PC-9 (cell line): ENCODE data around the gene MARCHF2. TPM values are rescaled to one million over a fixed set of nuclear protein-coding genes. Genes with fewer than 3 reads are reported as not detected.
A peak's percentile ranks its signal among the peaks of the same experiment; 100 is the strongest.

Experiments used
- BruUV-seq: library from RNA; stranded (reverse); fragments of 400-500 nt; replicated peaks from 2 replicates; lab custom pipeline; 2021; lab: Mats Ljungman, UMichigan
- CTCF ChIA-PET: fragments of 300-600 bp; sonication (Branson Sonifier 250); formaldehyde crosslinking; loops from one replicate; lab custom pipeline; 2022; ENCODE audit warnings: antibody characterized with exemption; lab: Charles Lee
- POLR2A ChIA-PET: fragments of 300-600 bp; sonication (Branson Sonifier 250); formaldehyde crosslinking; loops from one replicate; lab custom pipeline; 2022; ENCODE audit warnings: antibody characterized with exemption; ENCODE audit not compliant: unreplicated experiment; lab: Charles Lee
- DNase-seq, 2 experiments: peaks; one replicate each; pipeline versions ENCODE4 v3.0.0 to v3.0.0-alpha.2; 2015 to 2022; ENCODE audit warnings: mixed read lengths in 1 of 2
- H2AFZ ChIP-seq: fragments of 200-600 bp; sonication (generic); 2 replicates; pipeline ENCODE4 v1.8.1; 2017; ENCODE audit warnings: antibody characterized with exemption
- H3F3A ChIP-seq: fragments of 200-600 bp; sonication (generic); 2 replicates; pipeline ENCODE4 v1.8.1; 2017; ENCODE audit warnings: antibody characterized with exemption, mild to moderate bottlenecking, low read depth; ENCODE audit not compliant: insufficient read depth
- H3K27ac ChIP-seq: fragments of 200-600 bp; sonication (generic); 2 replicates; pipeline ENCODE4 v1.6.1; 2016; ENCODE audit warnings: mixed run types
- H3K27me3 ChIP-seq: fragments of 200-600 bp; sonication (generic); 2 replicates; pipeline ENCODE4 v1.6.1; 2016; ENCODE audit warnings: low read depth, mixed run types; ENCODE audit not compliant: insufficient read depth
- H3K36me3 ChIP-seq: fragments of 200-600 bp; sonication (generic); 2 replicates; pipeline ENCODE4 v1.6.1; 2016; ENCODE audit warnings: low read depth, mixed run types
- H3K4me1 ChIP-seq: fragments of 200-600 bp; sonication (generic); replicated peaks from 2 replicates; pipeline ENCODE4 v1.6.1; 2016; ENCODE audit warnings: mixed run types; ENCODE audit not compliant: insufficient read depth
- H3K4me2 ChIP-seq: fragments of 200-600 bp; sonication (generic); 2 replicates; pipeline ENCODE4 v1.6.1; 2017; ENCODE audit warnings: mixed run types
- H3K4me3 ChIP-seq: fragments of 200-600 bp; sonication (generic); 2 replicates; pipeline ENCODE4 v1.6.1; 2016; ENCODE audit warnings: mixed run types
- H3K79me2 ChIP-seq: fragments of 200-600 bp; sonication (generic); 2 replicates; pipeline ENCODE4 v1.6.1; 2017; ENCODE audit warnings: low read depth, mixed run types
- H3K9me2 ChIP-seq: fragments of 200-600 bp; sonication (generic); 2 replicates; pipeline ENCODE4 v1.8.1; 2017; ENCODE audit warnings: mild to moderate bottlenecking; ENCODE audit not compliant: insufficient read depth
- H3K9me3 ChIP-seq: fragments of 200-600 bp; sonication (generic); 2 replicates; pipeline ENCODE4 v1.8.1; 2016; ENCODE audit warnings: low read depth; ENCODE audit not compliant: insufficient read depth
- H4K20me1 ChIP-seq: fragments of 200-600 bp; sonication (generic); 2 replicates; pipeline ENCODE4 v1.8.1; 2017; ENCODE audit not compliant: insufficient read depth
- CTCF ChIP-seq: fragments of 200-600 bp; sonication (generic); conservative IDR thresholded peaks from 2 replicates; pipeline ENCODE4 v1.6.1; 2017; ENCODE audit warnings: mixed run types, antibody characterized with exemption, mild to moderate bottlenecking, moderate library complexity
- EZH2 ChIP-seq: fragments of 200-600 bp; sonication (generic); IDR thresholded peaks from 2 replicates; pipeline ENCODE4 v1.8.0; 2017; ENCODE audit warnings: antibody characterized with exemption, low read depth
- intact Hi-C: fragments of 100-400 bp; cut with micrococcal nuclease; formaldehyde crosslinking; loops from one replicate; pipeline ENCODE4 v1.10.0; 2022; ENCODE audit not compliant: unreplicated experiment
- total RNA-seq: library from RNA; stranded (reverse); gene quantifications from 2 replicates; pipeline ENCODE4 v1.2.3, GENCODE V29; 2021

The MARCHF2 gene
- total RNA-seq, 1 experiment from 2014 or later, result 16.6 TPM

GRCh38 chr19:8445488-8446001 lies 32.4 kb downstream of the MARCHF2 start:
- H3K79me2 ChIP-seq, result peaks cover 55% of the 10 kb centered on the region
- no peak for TF ChIP-seq CTCF
- TF ChIP-seq EZH2, result no peak
- intact Hi-C loops, result no loop called here
- peak overlapping the region; percentile 98 for H3K4me3 ChIP-seq
- H3K4me1 ChIP-seq, result peaks cover 43% of the 10 kb centered on the region
- H3K36me3 ChIP-seq, result peaks cover 11% of the 10 kb centered on the region; the same call in 1 of the 2 replicates
- ChIA-PET CTCF (no interaction called here), POLR2A (interaction anchor here (0.7 kb wide), 2 partner anchors 55 to 986 kb away, joined by 4 to 5 read pairs; partner anchors contain the start of gene RAB11B)
- DNase-seq, result peak in 1 of 2 experiments; percentile 39
- H3F3A ChIP-seq, result peaks cover 38% of the 10 kb centered on the region
- peaks cover 47% of the 10 kb centered on the region for H4K20me1 ChIP-seq
- H3K27ac ChIP-seq, result peak overlapping the region; percentile 52
- H3K9me3 ChIP-seq, result no peaks in the 10 kb centered on the region
- BruUV-seq, result no TSS peak
- peak overlapping the region; percentile 67; the same call in 1 of the 2 replicates for H2AFZ ChIP-seq
- H3K27me3 ChIP-seq, result no peaks in the 10 kb centered on the region
- no peaks in the 10 kb centered on the region for H3K9me2 ChIP-seq
- H3K4me2 ChIP-seq, result peak overlapping the region; percentile 98

DNA sequence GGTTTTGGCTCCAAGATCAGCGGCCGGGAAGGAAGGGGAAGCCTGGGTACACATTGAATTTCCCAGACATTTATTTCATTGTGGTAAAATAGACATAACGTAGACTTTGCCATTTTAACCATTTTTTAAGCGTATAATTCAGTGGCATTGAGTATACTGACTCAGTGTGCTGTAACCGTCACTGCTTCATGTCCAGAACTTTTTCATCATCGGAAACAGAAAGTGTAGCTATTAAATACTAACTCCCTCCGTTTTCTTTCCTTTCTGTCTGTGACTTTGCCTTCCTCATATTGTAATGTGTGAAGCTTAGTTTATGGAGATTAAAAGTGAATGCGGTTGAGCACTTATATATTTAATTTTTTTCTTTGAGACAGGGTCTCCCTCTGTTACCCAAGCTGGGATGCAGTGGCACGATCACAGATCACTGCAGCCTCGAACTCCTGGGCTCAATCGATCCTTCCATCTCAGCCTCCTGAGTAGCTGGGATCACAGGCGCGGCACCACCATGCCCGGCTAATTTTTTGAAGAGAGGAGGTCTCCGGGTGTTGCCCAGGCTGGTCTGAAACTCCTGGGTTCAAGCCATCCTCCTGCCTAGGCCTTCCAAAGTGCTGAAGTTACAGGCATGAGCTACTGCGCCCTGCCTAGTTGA lies 33.1 kb downstream of the MARCHF2 start:
- Histone ChIP-seq H3F3A (peaks cover 41% of the 10 kb centered on the region), H3K9me3 (no peaks in the 10 kb centered on the region), H2AFZ (no peak overlapping the region; the same call in 1 of the 2 replicates), H3K9me2 (no peaks in the 10 kb centered on the region), H3K4me3 (peak overlapping the region; percentile 98), H4K20me1 (peaks cover 53% of the 10 kb centered on the region), H3K4me1 (peaks cover 49% of the 10 kb centered on the region), H3K27ac (no peak overlapping the region), H3K36me3 (peaks cover 11% of the 10 kb centered on the region; the same call in 1 of the 2 replicates), H3K27me3 (no peaks in the 10 kb centered on the region), H3K4me2 (peak overlapping the region; percentile 98), H3K79me2 (peaks cover 61% of the 10 kb centered on the region)
- no peak for TF ChIP-seq CTCF
- TF ChIP-seq EZH2, result no peak
- TSS peak; percentile 42 for BruUV-seq
- ChIA-PET POLR2A (interaction anchor here (0.7 kb wide), 3 partner anchors 12 to 986 kb away, joined by 4 to 5 read pairs (median 4); partner anchors contain the start of gene RAB11B), CTCF (no interaction called here)
- no peak for DNase-seq
- intact Hi-C loops, result no loop called here

GRCh38 chr19:8449830-8450229 lies 36.7 kb downstream of the MARCHF2 start:
- H3F3A ChIP-seq, result peaks cover 47% of the 10 kb centered on the region
- H3K9me2 ChIP-seq, result no peaks in the 10 kb centered on the region
- no peaks in the 10 kb centered on the region for H3K9me3 ChIP-seq
- H3K4me3 ChIP-seq, result no peak overlapping the region
- POLR2A ChIA-PET, result interaction anchor here (0.7 kb wide), 1 partner anchor 27 kb away, joined by 3 read pairs; no protein-coding TSS in a partner anchor
- no peaks in the 10 kb centered on the region for H3K27me3 ChIP-seq
- no peak overlapping the region for H2AFZ ChIP-seq
- no peak for TF ChIP-seq EZH2
- no peak for TF ChIP-seq CTCF
- no peak overlapping the region for H3K27ac ChIP-seq
- H4K20me1 ChIP-seq, result peaks cover 89% of the 10 kb centered on the region
- peaks cover 57% of the 10 kb centered on the region for H3K4me1 ChIP-seq
- peaks cover 28% of the 10 kb centered on the region; the same call in 1 of the 2 replicates for H3K36me3 ChIP-seq
- no TSS peak for BruUV-seq
- CTCF ChIA-PET, result interaction anchor here (1.6 kb wide), 1 partner anchor 37 kb away, joined by 4 read pairs; the partner anchor contains the start of gene MARCHF2
- DNase-seq, result peak; percentile 37 to 69
- H3K79me2 ChIP-seq, result peaks cover 97% of the 10 kb centered on the region
- intact Hi-C loops, result loop anchor here (10.0 kb wide), 1 partner anchor 85 kb away; the partner anchor contains the start of gene ANGPTL4
- H3K4me2 ChIP-seq, result peak overlapping the region; percentile 5
